Neutrophil (primary cell): ENCODE measurements around the gene CEMIP2.
A peak's percentile ranks its signal among the peaks of the same experiment; 100 is the strongest.

Experiments used
- H3K27ac ChIP-seq: fragments of 200-600 bp; sonication (generic); 2 replicates; pipeline ENCODE4 v1.5.1; 2016; ENCODE audit warnings: mild to moderate bottlenecking, moderate library complexity
- H3K27me3 ChIP-seq: fragments of 200-600 bp; sonication (generic); 2 replicates; pipeline ENCODE4 v1.6.0; 2016; ENCODE audit warnings: mild to moderate bottlenecking
- H3K36me3 ChIP-seq: fragments of 200-600 bp; sonication (generic); 2 replicates; pipeline ENCODE4 v1.5.1; 2017
- H3K4me1 ChIP-seq, 2 experiments: fragments of 200-600 bp in 1 of 2; sonication (generic) in 1 of 2; 1 replicate in 1 of 2; 2 replicates in 1 of 2; pipeline versions ENCODE4 v1.5.1 to v1.6.1; 2013 to 2016; ENCODE audit warnings: low read depth in 1 of 2, low read length in 1 of 2, mild to moderate bottlenecking in 1 of 2, moderate library complexity in 1 of 2; ENCODE audit not compliant: control insufficient read depth in 1 of 2, insufficient read depth in 1 of 2
- H3K4me3 ChIP-seq, 2 experiments: fragments of 200-600 bp in 1 of 2; sonication (generic) in 1 of 2; 1 replicate in 1 of 2; 2 replicates in 1 of 2; pipeline ENCODE4 v1.5.1; 2013 to 2016; ENCODE audit warnings: low read depth in 1 of 2, low read length in 1 of 2, mild to moderate bottlenecking in 1 of 2, moderate library complexity in 1 of 2
- H3K9me3 ChIP-seq: fragments of 200-600 bp; sonication (generic); 2 replicates; pipeline ENCODE4 v1.5.1; 2016
- CTCF ChIP-seq: fragments of 200-600 bp; sonication (generic); IDR thresholded peaks from 2 replicates; pipeline ENCODE4 v1.5.1; 2016; ENCODE audit warnings: antibody characterized with exemption

CEMIP2 gene

DNA sequence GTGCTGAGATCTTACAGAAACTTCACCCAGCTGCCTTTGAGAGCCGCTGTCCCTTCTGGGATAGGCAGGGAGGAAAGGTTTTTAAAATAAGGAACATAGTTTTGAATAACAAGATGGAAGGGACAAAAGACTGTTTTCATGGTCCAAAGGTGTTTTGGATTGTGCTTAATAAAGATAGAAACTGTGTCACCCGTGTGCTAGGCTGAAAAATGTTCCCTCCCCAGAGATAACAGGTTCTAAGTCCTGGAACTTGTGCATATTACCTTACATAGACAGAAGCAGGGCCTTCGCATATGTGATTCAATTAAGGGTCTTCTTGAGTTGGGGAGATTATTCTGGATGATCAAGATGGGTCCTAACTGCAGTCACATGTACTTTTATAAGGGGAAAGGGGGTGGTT lies 1.9 kb upstream of the CEMIP2 start:
- Histone ChIP-seq H3K4me1 (peaks cover 37 to 43% of the 10 kb centered on the region in 2 experiments), H3K27ac (no peak overlapping the region), H3K36me3 (no peaks in the 10 kb centered on the region), H3K9me3 (no peaks in the 10 kb centered on the region), H3K4me3 (no peak overlapping the region), H3K27me3 (peaks cover 22% of the 10 kb centered on the region)
- no peak for TF ChIP-seq CTCF

- Histone ChIP-seq H3K4me3 (peak overlapping the region; percentile 97), H3K36me3 (no peaks in the 10 kb centered on the region), H3K27me3 (peaks cover 22% of the 10 kb centered on the region), H3K27ac (peak overlapping the region; percentile 95), H3K4me1 (peaks cover 38 to 42% of the 10 kb centered on the region in 2 experiments), H3K9me3 (no peaks in the 10 kb centered on the region)
- no peak for TF ChIP-seq CTCF
Observed at GRCh38 chr9:71769175-71770161, 1.2 kb upstream of the CEMIP2 start.

DNA sequence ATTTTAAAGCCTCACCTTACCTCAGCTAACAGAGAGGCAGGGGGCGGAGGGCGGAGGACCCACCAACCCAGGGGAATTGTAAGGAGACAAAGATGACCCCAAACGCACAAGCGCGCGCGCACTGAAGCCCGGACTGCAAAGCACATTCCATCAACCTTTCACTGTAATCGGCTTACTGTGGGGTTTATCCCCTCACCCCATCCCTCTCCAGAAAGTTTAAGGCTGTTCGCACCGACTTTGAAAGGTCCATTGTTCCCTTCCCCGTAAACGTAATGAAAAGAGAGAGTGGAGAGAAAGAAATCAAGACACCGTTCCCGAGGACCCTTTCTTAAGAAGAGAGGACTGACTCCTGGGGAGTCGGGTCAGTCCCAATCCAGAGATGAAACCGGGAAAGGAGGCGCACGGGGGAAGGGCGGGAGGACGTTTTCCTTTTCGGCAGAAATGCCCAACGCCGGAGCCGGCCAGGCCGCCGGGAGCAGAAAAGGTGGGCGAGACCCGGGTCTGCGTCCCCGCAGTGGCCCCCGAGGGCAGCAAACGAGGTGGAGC lies 464 bp downstream of the CEMIP2 start:
- peaks cover 22% of the 10 kb centered on the region for H3K27me3 ChIP-seq
- H3K9me3 ChIP-seq, result no peaks in the 10 kb centered on the region
- H3K36me3 ChIP-seq, result no peaks in the 10 kb centered on the region
- H3K27ac ChIP-seq, result peak overlapping the region; percentile 95
- no peak for TF ChIP-seq CTCF
- H3K4me1 ChIP-seq, result peaks cover 44 to 50% of the 10 kb centered on the region in 2 experiments
- peak overlapping the region; percentile 97 for H3K4me3 ChIP-seq

GRCh38 chr9:71767163-71767775 lies 1.0 kb downstream of the CEMIP2 start:
- no peaks in the 10 kb centered on the region for H3K36me3 ChIP-seq
- H3K4me1 ChIP-seq, result peaks cover 44 to 50% of the 10 kb centered on the region in 2 experiments
- peak overlapping the region; percentile 97 for H3K4me3 ChIP-seq
- peak overlapping the region; percentile 95 for H3K27ac ChIP-seq
- H3K27me3 ChIP-seq, result peaks cover 22% of the 10 kb centered on the region
- H3K9me3 ChIP-seq, result no peaks in the 10 kb centered on the region
- no peak for TF ChIP-seq CTCF

GRCh38 chr9:71766663-71767062 lies 1.6 kb downstream of the CEMIP2 start:
- Histone ChIP-seq H3K4me3 (peak overlapping the region; percentile 97), H3K4me1 (peaks cover 44 to 50% of the 10 kb centered on the region in 2 experiments), H3K27ac (peak overlapping the region; percentile 95), H3K36me3 (no peaks in the 10 kb centered on the region), H3K9me3 (no peaks in the 10 kb centered on the region), H3K27me3 (peaks cover 22% of the 10 kb centered on the region)
- TF ChIP-seq CTCF, result no peak
